Activated T-helper 17 cell treated with anti-CD3 and anti-CD28 coated beads, Interleukin-2, amount 50 U/mL, for 72 hours (primary cell): ENCODE results near the gene AKR7A2. TPM values are rescaled to one million over a fixed set of nuclear protein-coding genes. Genes with fewer than 3 reads are reported as not detected.

Experiments used
- ATAC-seq: fragments of 150-1000 bp; cut with Tn5 transposase; replicated peaks from 2 replicates; pipeline ENCODE4 v1.10.0; 2021; ENCODE audit warnings: mild to moderate bottlenecking, moderate library complexity
- H3K27ac Mint-ChIP-seq: one replicate; pipeline ENCODE4 v1.8.0; 2022; ENCODE audit warnings: mixed read lengths
- H3K27me3 Mint-ChIP-seq: one replicate; pipeline ENCODE4 v1.8.0; 2022; ENCODE audit warnings: mixed read lengths
- H3K36me3 Mint-ChIP-seq: one replicate; pipeline ENCODE4 v1.8.0; 2022; ENCODE audit warnings: low read depth, mild to moderate bottlenecking, mixed read lengths
- H3K4me1 Mint-ChIP-seq: one replicate; pipeline ENCODE4 v1.8.0; 2022; ENCODE audit warnings: mixed read lengths
- H3K4me3 Mint-ChIP-seq: one replicate; pipeline ENCODE4 v1.8.0; 2022; ENCODE audit warnings: mild to moderate bottlenecking, mixed read lengths
- H3K9me3 Mint-ChIP-seq: one replicate; pipeline ENCODE4 v1.8.0; 2022; ENCODE audit warnings: mixed read lengths
- total RNA-seq, 2 donors: library from RNA; stranded (reverse); gene quantifications; one replicate each; pipeline ENCODE4 v1.2.3, GENCODE V29; 2022

The AKR7A2 gene
- total RNA-seq, 2 donors from 2014 or later: 37.1 to 61.4 TPM

GRCh38 chr1:19338323-19338762 is 26.4 kb upstream of the AKR7A2 start:
- Mint-ChIP-seq H3K27ac (no peak overlapping the region), H3K27me3 (no peaks in the 10 kb centered on the region), H3K36me3 (peaks cover 53% of the 10 kb centered on the region), H3K4me1 (peaks cover 20% of the 10 kb centered on the region), H3K9me3 (no peaks in the 10 kb centered on the region), H3K4me3 (no peak overlapping the region)
- no peak for ATAC-seq

DNA sequence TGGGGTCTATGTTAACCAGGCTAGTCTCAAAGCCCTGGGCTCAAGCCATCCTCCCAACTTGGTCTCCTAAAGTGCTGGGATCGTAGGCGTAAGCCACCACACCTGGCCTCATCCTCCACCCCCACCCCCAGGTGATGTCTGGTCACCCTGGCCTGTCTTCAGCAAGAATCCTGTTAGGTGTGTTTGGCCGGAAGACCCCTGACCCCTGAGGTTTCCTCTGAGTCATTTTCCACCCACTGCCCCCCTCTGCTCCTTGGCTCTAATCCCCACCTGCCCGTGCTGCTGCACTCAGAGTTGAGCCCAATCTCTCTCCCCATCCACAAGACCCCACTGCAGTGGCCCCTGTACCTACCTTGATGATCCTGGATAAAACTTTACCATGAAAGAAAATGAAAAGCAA is 25.3 kb upstream of the AKR7A2 start:
- peaks cover 20% of the 10 kb centered on the region for H3K4me1 Mint-ChIP-seq
- ATAC-seq: no peak
- H3K36me3 Mint-ChIP-seq: peaks cover 43% of the 10 kb centered on the region
- H3K27me3 Mint-ChIP-seq: no peaks in the 10 kb centered on the region
- H3K27ac Mint-ChIP-seq: peak overlapping the region; percentile 23
- H3K4me3 Mint-ChIP-seq: peak overlapping the region; percentile 17
- no peaks in the 10 kb centered on the region for H3K9me3 Mint-ChIP-seq

DNA sequence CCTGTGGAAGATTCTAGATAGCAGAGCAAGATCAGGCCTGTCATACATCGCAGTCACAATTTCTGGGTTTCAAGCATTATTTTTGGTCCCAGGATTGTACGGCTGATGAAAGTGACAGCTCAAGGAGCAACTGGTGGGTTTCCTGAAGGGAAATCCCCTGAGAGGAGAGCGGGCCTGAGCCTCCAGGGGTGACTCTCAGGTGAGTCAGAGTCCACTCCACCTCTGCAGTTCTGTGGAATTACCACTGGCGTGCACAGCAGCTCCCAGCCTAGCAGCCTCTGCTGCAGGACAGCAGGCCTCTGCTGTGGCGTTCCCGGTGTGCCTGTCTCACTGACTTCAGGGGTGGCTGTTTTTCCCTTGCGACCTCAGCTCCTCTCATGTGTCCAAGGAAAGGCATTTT is 24.6 kb upstream of the AKR7A2 start:
- Mint-ChIP-seq H3K4me1 (peaks cover 20% of the 10 kb centered on the region), H3K27ac (peak overlapping the region; percentile 23), H3K27me3 (no peaks in the 10 kb centered on the region), H3K36me3 (peaks cover 35% of the 10 kb centered on the region), H3K9me3 (no peaks in the 10 kb centered on the region), H3K4me3 (peak overlapping the region; percentile 17)
- ATAC-seq: peak; percentile 90

DNA sequence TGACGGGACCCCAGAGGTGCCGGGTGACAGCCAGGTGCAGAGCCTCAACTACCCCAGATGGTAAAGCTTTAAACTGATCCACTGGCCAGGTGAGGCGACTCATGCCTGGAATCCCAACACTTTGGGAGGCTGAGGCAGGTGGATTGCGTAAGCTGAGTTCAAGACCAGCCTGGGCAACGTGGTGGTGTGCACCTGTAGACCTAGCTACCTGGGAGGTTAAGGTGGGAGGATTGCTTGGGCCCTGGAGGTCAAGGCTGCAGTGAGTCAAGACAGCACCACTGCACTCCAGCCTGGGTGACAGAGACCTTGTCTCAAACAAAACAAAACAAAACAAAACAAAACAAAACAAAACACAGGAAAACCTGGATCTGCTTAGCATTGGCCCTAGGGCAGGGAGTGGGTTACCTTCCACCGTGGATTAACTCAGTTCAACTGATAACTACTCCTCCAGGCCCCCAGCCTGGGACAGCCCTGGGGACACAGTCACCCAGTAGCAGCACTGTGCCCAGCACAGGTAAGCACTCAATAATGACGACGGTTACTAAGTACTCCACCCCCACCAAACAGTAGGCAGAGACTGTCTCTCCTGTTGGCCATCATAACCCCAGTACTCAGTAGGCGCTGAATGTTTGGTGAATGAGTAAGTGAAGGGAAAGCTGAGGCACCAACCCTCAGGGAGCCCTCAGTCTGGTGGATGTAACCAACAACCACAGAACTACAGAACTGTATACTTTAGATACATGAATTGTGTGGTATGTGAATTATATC is 21.8 kb upstream of the AKR7A2 start:
- no peaks in the 10 kb centered on the region for H3K27me3 Mint-ChIP-seq
- H3K4me1 Mint-ChIP-seq: peaks cover 21% of the 10 kb centered on the region
- no peak overlapping the region for H3K4me3 Mint-ChIP-seq
- ATAC-seq: peak; percentile 69
- no peaks in the 10 kb centered on the region for H3K9me3 Mint-ChIP-seq
- H3K27ac Mint-ChIP-seq: no peak overlapping the region
- peaks cover 11% of the 10 kb centered on the region for H3K36me3 Mint-ChIP-seq

- Mint-ChIP-seq H3K4me1 (peaks cover 21% of the 10 kb centered on the region), H3K36me3 (peaks cover 2% of the 10 kb centered on the region), H3K27me3 (no peaks in the 10 kb centered on the region), H3K4me3 (no peak overlapping the region), H3K27ac (no peak overlapping the region), H3K9me3 (no peaks in the 10 kb centered on the region)
- no peak for ATAC-seq
Measured at GRCh38 chr1:19332832-19333231, 20.9 kb upstream of the AKR7A2 start.

- no peaks in the 10 kb centered on the region for H3K9me3 Mint-ChIP-seq
- no peak for ATAC-seq
- peaks cover 8% of the 10 kb centered on the region for H3K4me1 Mint-ChIP-seq
- no peak overlapping the region for H3K4me3 Mint-ChIP-seq
- no peak overlapping the region for H3K27ac Mint-ChIP-seq
- no peaks in the 10 kb centered on the region for H3K27me3 Mint-ChIP-seq
- no peaks in the 10 kb centered on the region for H3K36me3 Mint-ChIP-seq
Measured at GRCh38 chr1:19331262-19331878, 19.4 kb upstream of the AKR7A2 start.

DNA sequence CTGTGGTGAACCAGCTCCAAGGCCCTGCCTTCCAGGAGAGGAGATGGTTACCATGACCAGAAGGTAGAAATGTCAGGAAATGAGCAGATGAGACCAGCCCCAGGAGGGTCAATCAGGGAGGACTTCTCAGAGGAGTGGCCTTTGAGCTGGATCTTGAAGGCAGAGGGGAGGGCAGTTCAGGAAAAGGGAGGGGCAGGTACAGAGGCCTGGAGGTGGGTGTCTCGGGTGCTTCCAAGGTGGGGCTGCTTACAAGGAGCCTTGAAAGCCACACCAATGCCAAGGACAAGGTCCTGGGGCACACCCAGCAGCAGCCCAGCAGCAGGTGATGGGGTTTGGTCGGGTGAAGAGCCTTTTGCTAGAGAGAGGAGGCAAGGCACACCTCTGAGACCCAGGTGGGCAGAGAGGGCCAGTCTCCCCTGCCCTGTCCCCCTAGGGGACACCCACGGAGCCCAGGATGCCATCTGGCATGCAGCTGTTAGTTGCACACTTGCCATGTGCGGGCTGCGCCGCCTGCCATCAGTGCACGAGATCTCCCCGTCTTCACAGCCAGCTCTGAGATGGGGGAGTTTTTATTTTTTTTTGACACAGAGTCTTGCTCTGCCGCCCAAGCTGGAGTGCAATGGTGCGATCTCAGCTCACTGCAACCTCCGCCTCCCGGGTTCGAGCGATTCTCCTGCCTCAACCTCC is 18.6 kb upstream of the AKR7A2 start:
- Mint-ChIP-seq H3K36me3 (no peaks in the 10 kb centered on the region), H3K4me1 (peaks cover 4% of the 10 kb centered on the region), H3K4me3 (no peak overlapping the region), H3K9me3 (no peaks in the 10 kb centered on the region), H3K27ac (peak overlapping the region; percentile 24), H3K27me3 (no peaks in the 10 kb centered on the region)
- ATAC-seq: no peak

GRCh38 chr1:19329611-19330010 is 17.7 kb upstream of the AKR7A2 start:
- Mint-ChIP-seq H3K4me1 (peaks cover 4% of the 10 kb centered on the region), H3K27ac (peak overlapping the region; percentile 24), H3K9me3 (no peaks in the 10 kb centered on the region), H3K4me3 (no peak overlapping the region), H3K36me3 (no peaks in the 10 kb centered on the region), H3K27me3 (no peaks in the 10 kb centered on the region)
- ATAC-seq: no peak

GRCh38 chr1:19329188-19329587 is 17.2 kb upstream of the AKR7A2 start:
- Mint-ChIP-seq H3K27ac (peak overlapping the region; percentile 24), H3K4me3 (no peak overlapping the region), H3K36me3 (no peaks in the 10 kb centered on the region), H3K4me1 (peaks cover 4% of the 10 kb centered on the region), H3K9me3 (no peaks in the 10 kb centered on the region), H3K27me3 (no peaks in the 10 kb centered on the region)
- no peak for ATAC-seq

- H3K27me3 Mint-ChIP-seq: no peaks in the 10 kb centered on the region
- no peak overlapping the region for H3K27ac Mint-ChIP-seq
- H3K36me3 Mint-ChIP-seq: no peaks in the 10 kb centered on the region
- H3K4me3 Mint-ChIP-seq: no peak overlapping the region
- H3K9me3 Mint-ChIP-seq: no peaks in the 10 kb centered on the region
- H3K4me1 Mint-ChIP-seq: peaks cover 4% of the 10 kb centered on the region
- ATAC-seq: peak; percentile 4
Measured at GRCh38 chr1:19328486-19328885, 16.5 kb upstream of the AKR7A2 start.

DNA sequence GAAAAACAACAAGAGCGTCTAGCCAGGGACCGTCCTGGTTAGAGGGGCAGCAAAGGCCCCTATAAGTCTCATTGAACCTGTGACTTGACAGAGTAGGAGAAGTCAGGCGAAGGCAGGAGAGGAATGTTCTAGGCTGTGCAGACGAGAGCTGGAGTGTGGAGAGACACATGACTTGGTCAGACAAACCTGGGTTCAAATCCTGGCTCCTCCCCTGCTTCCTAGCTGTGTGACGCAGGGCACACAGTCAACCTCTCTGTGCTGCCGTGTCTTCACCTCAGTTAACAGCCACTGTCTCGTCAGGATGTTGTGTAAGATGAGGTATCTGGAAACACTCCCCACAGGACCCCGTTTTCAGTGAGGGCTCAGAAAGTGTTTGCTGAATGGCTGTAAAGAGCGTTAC is 15.8 kb upstream of the AKR7A2 start:
- no peak overlapping the region for H3K27ac Mint-ChIP-seq
- no peak overlapping the region for H3K4me3 Mint-ChIP-seq
- H3K36me3 Mint-ChIP-seq: no peaks in the 10 kb centered on the region
- peaks cover 4% of the 10 kb centered on the region for H3K4me1 Mint-ChIP-seq
- H3K9me3 Mint-ChIP-seq: no peaks in the 10 kb centered on the region
- no peaks in the 10 kb centered on the region for H3K27me3 Mint-ChIP-seq
- no peak for ATAC-seq

- peaks cover 2% of the 10 kb centered on the region for H3K36me3 Mint-ChIP-seq
- H3K9me3 Mint-ChIP-seq: no peaks in the 10 kb centered on the region
- H3K27me3 Mint-ChIP-seq: no peaks in the 10 kb centered on the region
- H3K4me1 Mint-ChIP-seq: peaks cover 4% of the 10 kb centered on the region
- H3K4me3 Mint-ChIP-seq: no peak overlapping the region
- no peak overlapping the region for H3K27ac Mint-ChIP-seq
- no peak for ATAC-seq
Measured at GRCh38 chr1:19327301-19327700, 15.4 kb upstream of the AKR7A2 start.

- ATAC-seq: no peak
- Mint-ChIP-seq H3K36me3 (peaks cover 6% of the 10 kb centered on the region), H3K4me1 (peaks cover 4% of the 10 kb centered on the region), H3K4me3 (no peak overlapping the region), H3K27ac (no peak overlapping the region), H3K9me3 (no peaks in the 10 kb centered on the region), H3K27me3 (no peaks in the 10 kb centered on the region)
Measured at GRCh38 chr1:19326748-19327065, 14.8 kb upstream of the AKR7A2 start.

DNA sequence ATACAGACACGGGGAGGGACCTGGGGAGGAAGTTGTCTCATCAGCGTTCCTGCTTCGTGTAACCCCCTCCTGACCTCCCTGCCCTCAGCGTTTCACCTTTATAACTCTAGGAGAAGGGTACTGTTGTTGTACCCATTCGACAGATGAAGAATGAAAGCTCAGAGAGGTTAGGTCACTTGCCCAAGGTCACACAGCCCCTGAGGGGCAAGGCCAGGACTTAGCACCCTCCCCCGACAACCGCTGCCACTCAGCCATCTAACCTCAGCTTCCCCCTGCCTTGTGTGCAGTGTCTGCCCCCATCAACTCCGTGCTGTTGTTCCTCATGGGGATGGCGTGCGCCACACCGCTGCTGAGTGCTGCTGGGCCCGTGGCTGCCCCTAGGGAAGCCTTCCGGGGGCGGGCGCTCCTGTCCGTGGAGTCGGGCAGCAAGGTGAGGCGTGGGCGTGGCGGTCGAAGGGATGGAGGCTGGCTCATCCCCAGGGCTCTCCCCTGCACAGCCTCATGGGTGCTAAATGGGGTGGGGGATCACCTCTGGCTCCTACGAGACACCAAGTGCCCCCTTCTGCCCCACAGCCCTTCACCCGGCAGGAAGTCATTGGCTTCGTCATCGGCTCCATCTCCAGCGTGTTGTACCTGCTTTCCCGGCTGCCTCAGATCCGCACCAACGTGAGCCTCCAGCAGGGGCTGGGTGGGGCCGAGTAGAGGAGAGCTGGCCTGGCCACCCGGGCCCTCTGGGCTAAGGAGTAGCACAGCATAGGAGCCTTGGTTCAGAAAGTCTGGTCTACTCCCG is 14.2 kb upstream of the AKR7A2 start:
- Mint-ChIP-seq H3K4me1 (peaks cover 4% of the 10 kb centered on the region), H3K27ac (no peak overlapping the region), H3K4me3 (no peak overlapping the region), H3K36me3 (peaks cover 8% of the 10 kb centered on the region), H3K27me3 (no peaks in the 10 kb centered on the region), H3K9me3 (no peaks in the 10 kb centered on the region)
- no peak for ATAC-seq
